SK-N-SH (cell line): ENCODE results near the gene MUSK.

Experiments used
- CHD2 ChIP-seq: fragments of 150-350 bp; IDR thresholded peaks from 2 replicates; pipeline ENCODE4 v1.6.1; 2018; ENCODE audit warnings: low read length; ENCODE audit not compliant: partially characterized antibody
- CTCF ChIP-seq: fragments of 200-600 bp; sonication (generic); IDR thresholded peaks from 2 replicates; pipeline ENCODE4 v1.6.1; 2017; ENCODE audit warnings: antibody characterized with exemption, mild to moderate bottlenecking, moderate library complexity
- ELF1 ChIP-seq: IDR thresholded peaks from 2 replicates; pipeline ENCODE4 v1.4.0; 2012
- FOXM1 ChIP-seq: IDR thresholded peaks from 2 replicates; pipeline ENCODE4 v1.4.0; 2012; ENCODE audit warnings: low read depth, mild to moderate bottlenecking
- MXI1 ChIP-seq: IDR thresholded peaks from 2 replicates; pipeline ENCODE4 v1.6.1; 2012; ENCODE audit warnings: mild to moderate bottlenecking, low read depth, low read length, improper control_type of control experiment
- POLR2AphosphoS5 ChIP-seq: IDR thresholded peaks from 2 replicates; pipeline ENCODE4 v1.6.1; 2012; ENCODE audit warnings: low read depth, low read length
- RAD21 ChIP-seq: IDR thresholded peaks from 2 replicates; pipeline ENCODE4 v1.6.1; 2012; ENCODE audit warnings: mild to moderate bottlenecking, low read length
- TCF12 ChIP-seq: IDR thresholded peaks from 2 replicates; pipeline ENCODE4 v1.4.0; 2012
- TF ChIP-seq, protein P1 (sequence below): IDR thresholded peaks from 2 replicates; pipeline ENCODE4 v1.4.0; 2012; ENCODE audit warnings: low read depth, borderline replicate concordance

GRCh38 chr9:110777876-110778215 is 109.3 kb downstream of the MUSK start:
- no peak for TF ChIP-seq TCF12
- no peak for TF ChIP-seq CHD2
- no peak for TF ChIP-seq CTCF
- no peak for TF ChIP-seq MXI1
- no peak for TF ChIP-seq RAD21
- TF ChIP-seq, protein P1, sequence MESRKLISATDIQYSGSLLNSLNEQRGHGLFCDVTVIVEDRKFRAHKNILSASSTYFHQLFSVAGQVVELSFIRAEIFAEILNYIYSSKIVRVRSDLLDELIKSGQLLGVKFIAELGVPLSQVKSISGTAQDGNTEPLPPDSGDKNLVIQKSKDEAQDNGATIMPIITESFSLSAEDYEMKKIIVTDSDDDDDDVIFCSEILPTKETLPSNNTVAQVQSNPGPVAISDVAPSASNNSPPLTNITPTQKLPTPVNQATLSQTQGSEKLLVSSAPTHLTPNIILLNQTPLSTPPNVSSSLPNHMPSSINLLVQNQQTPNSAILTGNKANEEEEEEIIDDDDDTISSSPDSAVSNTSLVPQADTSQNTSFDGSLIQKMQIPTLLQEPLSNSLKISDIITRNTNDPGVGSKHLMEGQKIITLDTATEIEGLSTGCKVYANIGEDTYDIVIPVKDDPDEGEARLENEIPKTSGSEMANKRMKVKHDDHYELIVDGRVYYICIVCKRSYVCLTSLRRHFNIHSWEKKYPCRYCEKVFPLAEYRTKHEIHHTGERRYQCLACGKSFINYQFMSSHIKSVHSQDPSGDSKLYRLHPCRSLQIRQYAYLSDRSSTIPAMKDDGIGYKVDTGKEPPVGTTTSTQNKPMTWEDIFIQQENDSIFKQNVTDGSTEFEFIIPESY = no peak
- TF ChIP-seq POLR2AphosphoS5 = no peak
- TF ChIP-seq ELF1 = no peak
- TF ChIP-seq FOXM1 = no peak
